Omental fat pad (tissue), 4 donors: Measurements from ENCODE around the gene RBMS3. TPM values are rescaled to one million over a fixed set of nuclear protein-coding genes. Genes with fewer than 3 reads are reported as not detected.
"Not testable (repeated sequence)": the region's sequence is repeated elsewhere in the genome, so short reads cannot be mapped to it uniquely, and the experiment has no call there.

Source experiments
- ATAC-seq: fragments of 150-250 bp; one replicate; pipeline ENCODE4 v1.9.1; 2016; ENCODE audit warnings: mild to moderate bottlenecking, moderate library complexity; ENCODE audit not compliant: low FRiP score
- DNase-seq: peaks from one replicate; pipeline ENCODE4 v3.0.0-alpha.2; 2019; ENCODE audit warnings: low spot score
- CTCF ChIP-seq, 3 donors: fragments of 450-650 bp; IDR thresholded peaks; one replicate each; pipeline ENCODE4 v1.5.1; 2016 to 2017; ENCODE audit warnings: antibody characterized with exemption in 3 of 3, mild to moderate bottlenecking in 3 of 3, moderate library complexity in 2 of 3
- total RNA-seq, 4 donors: library from RNA; depleted of rRNA; stranded (reverse); fragments of >200 nt; gene quantifications; one replicate each; pipeline ENCODE4 v1.1.0, GENCODE V29; 2016

The RBMS3 gene
- total RNA-seq, 4 donors from 2014 or later = 61.5 to 185 (median 120) TPM

GRCh38 chr3:30020380-30020779, 739.5 kb downstream of the RBMS3 start:
- TF ChIP-seq CTCF (IDR thresholded peaks at IDR 0.05) = no peak
- ATAC-seq (no peak), DNase-seq (no peak)

GRCh38 chr3:30024466-30024865, 743.6 kb downstream of the RBMS3 start:
- ATAC-seq = no peak
- no peak for DNase-seq
- TF ChIP-seq CTCF (IDR thresholded peaks at IDR 0.05) = no peak

GRCh38 chr3:30026851-30027250, 746.0 kb downstream of the RBMS3 start:
- no peak for TF ChIP-seq CTCF (IDR thresholded peaks at IDR 0.05)
- ATAC-seq (no peak), DNase-seq (no peak)

GRCh38 chr3:30034246-30034991, 753.5 kb downstream of the RBMS3 start:
- ATAC-seq (no peak), DNase-seq (no peak)
- TF ChIP-seq CTCF (IDR thresholded peaks at IDR 0.05) = no peak

GRCh38 chr3:30035935-30036567, 755.2 kb downstream of the RBMS3 start:
- no peak for TF ChIP-seq CTCF (IDR thresholded peaks at IDR 0.05)
- DNase-seq (no peak), ATAC-seq (no peak)

- no peak for TF ChIP-seq CTCF (IDR thresholded peaks at IDR 0.05)
- ATAC-seq (no peak), DNase-seq (no peak)
Measured at GRCh38 chr3:30040126-30040525, 759.3 kb downstream of the RBMS3 start.

- not testable (repeated sequence) for ATAC-seq, DNase-seq
Measured at GRCh38 chr3:30041481-30041880, 760.6 kb downstream of the RBMS3 start.
